ENCODE results near the gene UTP11.

The UTP11 gene

GRCh38 chr1:38005195-38006007, 7.1 kb upstream of the UTP11 start, which contains the start of gene FHL3:
TSS of gene FHL3 (minus strand) at chr1:38005514. CDS start at chr1:37999412, 6,102 bp downstream.
- TF ChIP-seq ZFX (IDR thresholded peaks at IDR 0.05) (no peak), CTCF (conservative IDR thresholded peaks at IDR 0.05) (no peak)
- peak within 1 kb of the TSS; percentile 32 for H3K27ac ChIP-seq

GRCh38 chr1:38006008-38006828, 6.3 kb upstream of the UTP11 start:
- H3K27ac ChIP-seq: no peak overlapping the region
- TF ChIP-seq CTCF (conservative IDR thresholded peaks at IDR 0.05): no peak
- TF ChIP-seq ZFX (IDR thresholded peaks at IDR 0.05): no peak

GRCh38 chr1:38009088-38009840, 3.3 kb upstream of the UTP11 start:
- TF ChIP-seq ZFX (IDR thresholded peaks at IDR 0.05): no peak
- TF ChIP-seq CTCF (conservative IDR thresholded peaks at IDR 0.05): no peak
- H3K27ac ChIP-seq: no peak overlapping the region

- TF ChIP-seq CTCF (conservative IDR thresholded peaks at IDR 0.05) (no peak), ZFX (IDR thresholded peaks at IDR 0.05) (no peak)
- H3K27ac ChIP-seq: no peak overlapping the region
Observed at GRCh38 chr1:38009841-38010180, 2.7 kb upstream of the UTP11 start.

- TF ChIP-seq ZFX (IDR thresholded peaks at IDR 0.05) (no peak), CTCF (conservative IDR thresholded peaks at IDR 0.05) (no peak)
- H3K27ac ChIP-seq: peak overlapping the region; percentile 91
Observed at GRCh38 chr1:38013227-38013622, 691 bp downstream of the UTP11 start.

- TF ChIP-seq CTCF (conservative IDR thresholded peaks at IDR 0.05) (no peak), ZFX (IDR thresholded peaks at IDR 0.05) (no peak)
- H3K27ac ChIP-seq: peak overlapping the region; percentile 91
Observed at GRCh38 chr1:38014171-38014570, 1.6 kb downstream of the UTP11 start.
